ENCODE data around the gene AGFG2. TPM values are rescaled to one million over a fixed set of nuclear protein-coding genes. Genes with fewer than 3 reads are reported as not detected.

The AGFG2 gene
- total RNA-seq, 2 experiments from 2014 or later, result 64.1 to 64.8 TPM

GRCh38 chr7:100563809-100564400, 24.9 kb downstream of the AGFG2 start:
- CTCF ChIA-PET, result interaction anchor here (0.5 to 2.8 kb wide), 26 partner anchors 10 to 309 kb away, joined by 3 to 25 read pairs (median 4); partner anchors contain the start of genes AGFG2, FBXO24, LRCH4 and MOSPD3
- POLR2A ChIA-PET, result interaction anchor here (0.7 kb wide), 2 partner anchors 78 to 144 kb away, joined by 3 to 7 read pairs; no protein-coding TSS in a partner anchor

GRCh38 chr7:100564405-100564804, 25.4 kb downstream of the AGFG2 start:
- ChIA-PET POLR2A (interaction anchor here (0.7 kb wide), 2 partner anchors 78 to 144 kb away, joined by 3 to 7 read pairs; no protein-coding TSS in a partner anchor), CTCF (interaction anchor here (0.7 to 2.8 kb wide), 25 partner anchors 10 to 161 kb away, joined by 3 to 25 read pairs (median 5); partner anchors contain the start of genes AGFG2, FBXO24, LRCH4 and MOSPD3)

GRCh38 chr7:100565133-100565571, 26.1 kb downstream of the AGFG2 start:
- CTCF ChIA-PET, result interaction anchor here (1.1 to 2.8 kb wide), 14 partner anchors 11 to 158 kb away, joined by 3 to 25 read pairs (median 7); partner anchors contain the start of genes AGFG2, FBXO24, LRCH4 and MOSPD3
- POLR2A ChIA-PET, result interaction anchor here (0.7 kb wide), 1 partner anchor 219 kb away, joined by 5 read pairs; no protein-coding TSS in a partner anchor

GRCh38 chr7:100566018-100566531, 27.1 kb downstream of the AGFG2 start:
- POLR2A ChIA-PET, result no interaction called here

GRCh38 chr7:100567031-100567730, 28.2 kb downstream of the AGFG2 start:
- ChIA-PET CTCF (interaction anchor here (1.0 to 2.2 kb wide), 3 partner anchors 8 to 124 kb away, joined by 3 to 8 read pairs (median 4); no protein-coding TSS in a partner anchor), POLR2A (interaction anchor here (0.6 kb wide), 1 partner anchor 332 kb away, joined by 3 read pairs; no protein-coding TSS in a partner anchor)

More at GRCh38 chr7:100566018-100566531, 27.1 kb downstream of the AGFG2 start:
- CTCF ChIA-PET, result interaction anchor here (0.6 to 2.8 kb wide), 11 partner anchors 12 to 235 kb away, joined by 3 to 25 read pairs (median 8); partner anchors contain the start of genes AGFG2, FBXO24 and LRCH4

GRCh38 chr7:100567751-100568175, 28.8 kb downstream of the AGFG2 start:
- ChIA-PET CTCF (interaction anchor here (1.6 to 2.2 kb wide), 2 partner anchors 8 to 124 kb away, joined by 4 to 8 read pairs; no protein-coding TSS in a partner anchor), POLR2A (no interaction called here)

- ChIA-PET POLR2A (no interaction called here), CTCF (interaction anchor here (0.6 to 2.2 kb wide), 6 partner anchors 9 to 99 kb away, joined by 3 to 8 read pairs (median 3); no protein-coding TSS in a partner anchor)
Observed at GRCh38 chr7:100568176-100568895, 29.3 kb downstream of the AGFG2 start.

GRCh38 chr7:100568896-100569844, 30.2 kb downstream of the AGFG2 start:
- CTCF ChIA-PET, result interaction anchor here (0.6 to 2.2 kb wide), 8 partner anchors 10 to 100 kb away, joined by 3 to 8 read pairs (median 3); no protein-coding TSS in a partner anchor
- POLR2A ChIA-PET, result interaction anchor here (0.5 kb wide), 1 partner anchor 63 kb away, joined by 11 read pairs; no protein-coding TSS in a partner anchor

- CTCF ChIA-PET, result interaction anchor here (0.5 to 1.5 kb wide), 4 partner anchors 12 to 131 kb away, joined by 3 to 6 read pairs (median 4); no protein-coding TSS in a partner anchor
- POLR2A ChIA-PET, result interaction anchor here (1.5 kb wide), 1 partner anchor 15 kb away, joined by 8 read pairs; the partner anchor contains the start of gene FBXO24
Observed at GRCh38 chr7:100570954-100571828, 32.2 kb downstream of the AGFG2 start.

GRCh38 chr7:100571829-100572116, 32.8 kb downstream of the AGFG2 start:
- POLR2A ChIA-PET, result interaction anchor here (1.5 kb wide), 1 partner anchor 15 kb away, joined by 8 read pairs; the partner anchor contains the start of gene FBXO24
- CTCF ChIA-PET, result interaction anchor here (0.6 to 1.5 kb wide), 2 partner anchors 120 to 131 kb away, joined by 4 to 6 read pairs; no protein-coding TSS in a partner anchor

- ChIA-PET POLR2A (no interaction called here), CTCF (interaction anchor here (0.5 to 1.4 kb wide), 3 partner anchors 12 to 104 kb away, joined by 5 to 8 read pairs (median 6); no protein-coding TSS in a partner anchor)
Observed at GRCh38 chr7:100572281-100572948, 33.4 kb downstream of the AGFG2 start.

- POLR2A ChIA-PET, result no interaction called here
- CTCF ChIA-PET, result interaction anchor here (0.9 to 1.4 kb wide), 2 partner anchors 12 to 13 kb away, joined by 5 to 8 read pairs; no protein-coding TSS in a partner anchor
Observed at GRCh38 chr7:100572949-100573675, 34.1 kb downstream of the AGFG2 start.

- CTCF ChIA-PET, result no interaction called here
- POLR2A ChIA-PET, result no interaction called here
Observed at GRCh38 chr7:100573691-100574361, 34.8 kb downstream of the AGFG2 start, which contains the start of gene SAP25. Gene SAP25 (minus strand): TSS chr7:100573900. CDS start chr7:100573742, 158 bp downstream.

- CTCF ChIA-PET, result no interaction called here
- POLR2A ChIA-PET, result no interaction called here
Observed at GRCh38 chr7:100574362-100575205, 35.6 kb downstream of the AGFG2 start.

Measured in activated CD8-positive, alpha-beta memory T cell treated with anti-CD3 and anti-CD28 coated beads for 36 hours (primary cell).